KMS-11 (cell line): ENCODE data around the gene USF2.

Experiments used
- H2AFZ ChIP-seq: fragments of 200-600 bp; sonication (generic); 2 replicates; pipeline ENCODE4 v1.6.1; 2016; ENCODE audit warnings: antibody characterized with exemption, mixed run types, low read depth
- H3K27ac ChIP-seq: fragments of 200-600 bp; sonication (generic); 2 replicates; pipeline ENCODE4 v1.6.1; 2016; ENCODE audit warnings: mild to moderate bottlenecking, mixed run types
- H3K27me3 ChIP-seq: fragments of 200-600 bp; sonication (generic); 2 replicates; pipeline ENCODE4 v1.6.1; 2017; ENCODE audit warnings: mild to moderate bottlenecking, low read depth, mixed run types, moderate library complexity; ENCODE audit not compliant: insufficient read depth
- H3K36me3 ChIP-seq: fragments of 200-600 bp; sonication (generic); 2 replicates; pipeline ENCODE4 v1.6.1; 2017; ENCODE audit warnings: mild to moderate bottlenecking, mixed run types; ENCODE audit not compliant: insufficient read depth
- H3K4me1 ChIP-seq: fragments of 200-600 bp; sonication (generic); 2 replicates; pipeline ENCODE4 v1.6.1; 2016; ENCODE audit warnings: mild to moderate bottlenecking, low read depth, mixed run types; ENCODE audit not compliant: poor library complexity, severe bottlenecking
- H3K4me2 ChIP-seq: fragments of 200-600 bp; sonication (generic); 2 replicates; pipeline ENCODE4 v1.7.0; 2016; ENCODE audit warnings: mild to moderate bottlenecking, mixed run types
- H3K4me3 ChIP-seq: fragments of 200-600 bp; sonication (generic); IDR thresholded peaks from 2 replicates; pipeline ENCODE4 v1.6.1; 2017; ENCODE audit warnings: low read depth, low read length, mixed read lengths; ENCODE audit not compliant: insufficient read depth
- H3K79me2 ChIP-seq: fragments of 200-600 bp; sonication (generic); 2 replicates; pipeline ENCODE4 v1.6.1; 2016; ENCODE audit warnings: low read depth, mixed run types; ENCODE audit not compliant: insufficient read depth
- H3K9ac ChIP-seq: fragments of 200-600 bp; sonication (generic); 2 replicates; pipeline ENCODE4 v1.6.1; 2016; ENCODE audit warnings: mild to moderate bottlenecking, mixed run types
- H4K20me1 ChIP-seq: fragments of 200-600 bp; sonication (generic); 2 replicates; pipeline ENCODE4 v1.6.1; 2016; ENCODE audit warnings: mild to moderate bottlenecking, mixed run types; ENCODE audit not compliant: insufficient read depth
- TF ChIP-seq, protein P1 (sequence below): fragments of 200-600 bp; sonication (generic); conservative IDR thresholded peaks from 2 replicates; pipeline ENCODE4 v1.6.1; 2017; ENCODE audit warnings: low read depth, mild to moderate bottlenecking, antibody characterized with exemption, low read length, moderate library complexity, mixed read lengths

USF2 gene

DNA sequence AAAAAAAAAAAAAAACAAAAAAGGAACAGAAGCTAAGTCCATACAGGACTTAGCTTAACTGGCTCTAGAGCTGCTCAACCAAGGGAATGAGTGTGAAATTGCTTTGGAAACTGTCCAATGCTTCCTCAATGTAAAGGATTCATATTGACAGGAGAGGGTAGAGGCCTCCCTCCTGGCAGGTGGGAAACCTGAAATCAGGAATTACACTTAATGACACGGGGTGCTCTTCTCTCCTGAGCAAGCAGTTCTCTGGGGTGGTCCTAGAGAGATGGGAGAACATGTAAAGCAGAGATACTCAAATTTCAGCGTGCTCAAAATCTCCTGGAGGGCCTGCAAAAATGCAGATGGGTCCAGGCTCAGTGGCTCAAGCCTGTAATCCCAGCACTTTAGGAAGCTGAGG, 19.6 kb downstream of the USF2 start:
- Histone ChIP-seq H3K9ac (no peak overlapping the region), H3K27me3 (peaks cover 54% of the 10 kb centered on the region), H4K20me1 (no peaks in the 10 kb centered on the region), H2AFZ (no peak overlapping the region), H3K79me2 (no peaks in the 10 kb centered on the region), H3K4me2 (no peak overlapping the region), H3K4me1 (no peaks in the 10 kb centered on the region), H3K36me3 (no peaks in the 10 kb centered on the region), H3K27ac (no peak overlapping the region), H3K4me3 (no peak overlapping the region)
- TF ChIP-seq, protein P1, sequence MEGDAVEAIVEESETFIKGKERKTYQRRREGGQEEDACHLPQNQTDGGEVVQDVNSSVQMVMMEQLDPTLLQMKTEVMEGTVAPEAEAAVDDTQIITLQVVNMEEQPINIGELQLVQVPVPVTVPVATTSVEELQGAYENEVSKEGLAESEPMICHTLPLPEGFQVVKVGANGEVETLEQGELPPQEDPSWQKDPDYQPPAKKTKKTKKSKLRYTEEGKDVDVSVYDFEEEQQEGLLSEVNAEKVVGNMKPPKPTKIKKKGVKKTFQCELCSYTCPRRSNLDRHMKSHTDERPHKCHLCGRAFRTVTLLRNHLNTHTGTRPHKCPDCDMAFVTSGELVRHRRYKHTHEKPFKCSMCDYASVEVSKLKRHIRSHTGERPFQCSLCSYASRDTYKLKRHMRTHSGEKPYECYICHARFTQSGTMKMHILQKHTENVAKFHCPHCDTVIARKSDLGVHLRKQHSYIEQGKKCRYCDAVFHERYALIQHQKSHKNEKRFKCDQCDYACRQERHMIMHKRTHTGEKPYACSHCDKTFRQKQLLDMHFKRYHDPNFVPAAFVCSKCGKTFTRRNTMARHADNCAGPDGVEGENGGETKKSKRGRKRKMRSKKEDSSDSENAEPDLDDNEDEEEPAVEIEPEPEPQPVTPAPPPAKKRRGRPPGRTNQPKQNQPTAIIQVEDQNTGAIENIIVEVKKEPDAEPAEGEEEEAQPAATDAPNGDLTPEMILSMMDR = no peak

DNA sequence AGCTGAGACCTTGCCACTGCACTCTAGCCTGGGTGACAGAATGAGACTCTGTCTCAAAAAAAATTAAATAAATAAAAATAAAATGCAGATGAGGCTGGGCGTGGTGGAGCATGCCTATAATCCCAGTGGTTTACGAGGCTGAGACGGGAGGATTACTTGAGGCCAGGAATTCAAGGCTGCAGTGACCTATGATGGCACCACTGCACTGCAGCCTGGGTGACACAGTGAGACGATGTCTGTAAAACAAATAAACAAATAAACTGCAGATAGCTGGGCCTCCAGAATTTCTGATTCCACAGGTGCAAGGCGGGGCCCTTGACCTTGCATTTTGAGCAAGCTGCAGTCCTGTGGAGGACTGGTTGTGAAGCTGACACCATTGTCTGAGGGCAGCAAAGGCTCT, 20.1 kb downstream of the USF2 start:
- peaks cover 59% of the 10 kb centered on the region for H3K27me3 ChIP-seq

DNA sequence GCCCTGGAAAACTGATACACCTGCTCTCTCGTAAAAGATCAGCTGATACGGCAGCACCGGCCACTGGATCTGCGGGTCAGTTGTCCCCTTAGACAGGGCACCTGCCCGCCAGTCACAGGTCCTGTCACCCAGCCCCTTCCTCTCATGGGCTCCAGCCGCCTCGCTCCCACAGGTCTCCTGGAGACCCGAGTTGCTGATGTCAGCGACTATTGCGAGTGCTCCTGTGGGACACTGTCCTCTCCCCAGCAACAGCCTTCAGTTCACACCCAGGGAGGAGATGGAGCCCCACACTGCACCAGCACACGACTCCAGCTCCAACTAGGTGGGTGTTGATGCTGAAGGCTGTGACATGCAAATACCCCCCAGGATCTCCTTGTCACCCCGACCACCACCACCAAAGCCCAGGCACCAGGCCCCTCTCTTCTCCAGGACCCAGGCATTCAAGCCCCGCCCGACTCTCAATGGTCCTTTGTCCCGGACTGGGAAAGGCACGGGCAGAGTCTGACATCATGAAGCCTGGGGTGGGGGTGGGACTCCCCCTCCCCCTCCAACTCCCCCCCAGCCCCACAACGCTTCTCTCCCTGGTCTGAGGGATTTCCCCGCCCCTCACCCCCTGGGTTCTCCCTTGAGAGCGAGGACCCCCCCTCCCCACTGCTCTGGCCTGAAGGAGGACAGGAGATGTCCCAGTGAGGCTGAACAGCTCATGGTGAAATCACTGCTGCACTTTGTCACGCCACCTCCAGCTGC, 21.8 kb downstream of the USF2 start:
- Histone ChIP-seq H2AFZ (no peak overlapping the region), H3K27ac (no peak overlapping the region), H4K20me1 (no peaks in the 10 kb centered on the region), H3K9ac (no peak overlapping the region), H3K4me2 (no peak overlapping the region), H3K27me3 (peaks cover 58% of the 10 kb centered on the region), H3K4me1 (no peaks in the 10 kb centered on the region), H3K36me3 (no peaks in the 10 kb centered on the region), H3K4me3 (no peak overlapping the region), H3K79me2 (no peaks in the 10 kb centered on the region)
- TF ChIP-seq, protein P1 = no peak

More for the DNA sequence above, 20.1 kb downstream of the USF2 start:
- TF ChIP-seq, protein P1 = no peak
- Histone ChIP-seq H3K4me1 (no peaks in the 10 kb centered on the region), H3K36me3 (no peaks in the 10 kb centered on the region), H3K4me3 (no peak overlapping the region), H4K20me1 (no peaks in the 10 kb centered on the region), H3K79me2 (no peaks in the 10 kb centered on the region), H3K27ac (no peak overlapping the region), H3K4me2 (no peak overlapping the region), H3K9ac (no peak overlapping the region), H2AFZ (no peak overlapping the region)

DNA sequence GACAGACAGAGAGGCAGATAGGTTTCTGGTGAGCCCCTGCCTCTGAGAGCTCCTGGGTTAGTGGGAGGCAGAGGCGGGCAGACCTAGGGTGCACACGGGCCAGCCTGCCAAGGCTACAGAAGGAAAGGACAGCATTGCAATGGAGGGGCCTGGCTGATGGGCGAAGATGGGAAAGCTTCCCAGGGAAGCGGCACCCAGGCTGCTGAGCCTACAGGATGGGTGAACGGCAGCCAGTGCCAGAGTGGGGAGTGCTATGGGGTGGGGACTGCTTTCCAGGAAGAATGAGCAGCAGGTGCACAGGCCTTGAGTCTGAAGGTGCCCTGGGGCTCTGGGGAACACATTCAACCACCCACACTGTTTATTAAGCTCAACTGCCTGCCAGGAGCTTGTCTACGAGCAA, 22.5 kb downstream of the USF2 start:
- H3K27me3 ChIP-seq = peaks cover 58% of the 10 kb centered on the region
- no peaks in the 10 kb centered on the region for H3K4me1 ChIP-seq
- H3K4me3 ChIP-seq = no peak overlapping the region
- H3K36me3 ChIP-seq = no peaks in the 10 kb centered on the region
- H4K20me1 ChIP-seq = no peaks in the 10 kb centered on the region
- H3K27ac ChIP-seq = no peak overlapping the region
- no peak overlapping the region for H2AFZ ChIP-seq
- H3K79me2 ChIP-seq = no peaks in the 10 kb centered on the region
- TF ChIP-seq, protein P1 = no peak
- H3K4me2 ChIP-seq = no peak overlapping the region
- no peak overlapping the region for H3K9ac ChIP-seq
